Fibroblast of pulmonary artery (primary cell): ENCODE data around the gene SAMMSON.
A peak's percentile ranks its signal among the peaks of the same experiment; 100 is the strongest.

Experiments used
- DNase-seq: peaks from one replicate; pipeline ENCODE4 v3.0.0-alpha.2; 2010; ENCODE audit warnings: low read depth
- H3K4me3 ChIP-seq: replicated peaks from 2 replicates; pipeline ENCODE4 v1.5.1; 2011; ENCODE audit warnings: low read depth, mild to moderate bottlenecking, control low read depth, low read length, moderate library complexity
- TF ChIP-seq, protein P1 (sequence below): IDR thresholded peaks from 2 replicates; pipeline ENCODE4 v1.5.1; 2011; ENCODE audit warnings: mild to moderate bottlenecking, control low read depth, low read length, inconsistent platforms; ENCODE audit errors: missing control alignments

SAMMSON gene

GRCh38 chr3:69993757-69994156 is 5.8 kb upstream of the SAMMSON start:
- TF ChIP-seq, protein P1, sequence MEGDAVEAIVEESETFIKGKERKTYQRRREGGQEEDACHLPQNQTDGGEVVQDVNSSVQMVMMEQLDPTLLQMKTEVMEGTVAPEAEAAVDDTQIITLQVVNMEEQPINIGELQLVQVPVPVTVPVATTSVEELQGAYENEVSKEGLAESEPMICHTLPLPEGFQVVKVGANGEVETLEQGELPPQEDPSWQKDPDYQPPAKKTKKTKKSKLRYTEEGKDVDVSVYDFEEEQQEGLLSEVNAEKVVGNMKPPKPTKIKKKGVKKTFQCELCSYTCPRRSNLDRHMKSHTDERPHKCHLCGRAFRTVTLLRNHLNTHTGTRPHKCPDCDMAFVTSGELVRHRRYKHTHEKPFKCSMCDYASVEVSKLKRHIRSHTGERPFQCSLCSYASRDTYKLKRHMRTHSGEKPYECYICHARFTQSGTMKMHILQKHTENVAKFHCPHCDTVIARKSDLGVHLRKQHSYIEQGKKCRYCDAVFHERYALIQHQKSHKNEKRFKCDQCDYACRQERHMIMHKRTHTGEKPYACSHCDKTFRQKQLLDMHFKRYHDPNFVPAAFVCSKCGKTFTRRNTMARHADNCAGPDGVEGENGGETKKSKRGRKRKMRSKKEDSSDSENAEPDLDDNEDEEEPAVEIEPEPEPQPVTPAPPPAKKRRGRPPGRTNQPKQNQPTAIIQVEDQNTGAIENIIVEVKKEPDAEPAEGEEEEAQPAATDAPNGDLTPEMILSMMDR, result no peak
- no peak for DNase-seq
- no peak overlapping the region for H3K4me3 ChIP-seq

DNA sequence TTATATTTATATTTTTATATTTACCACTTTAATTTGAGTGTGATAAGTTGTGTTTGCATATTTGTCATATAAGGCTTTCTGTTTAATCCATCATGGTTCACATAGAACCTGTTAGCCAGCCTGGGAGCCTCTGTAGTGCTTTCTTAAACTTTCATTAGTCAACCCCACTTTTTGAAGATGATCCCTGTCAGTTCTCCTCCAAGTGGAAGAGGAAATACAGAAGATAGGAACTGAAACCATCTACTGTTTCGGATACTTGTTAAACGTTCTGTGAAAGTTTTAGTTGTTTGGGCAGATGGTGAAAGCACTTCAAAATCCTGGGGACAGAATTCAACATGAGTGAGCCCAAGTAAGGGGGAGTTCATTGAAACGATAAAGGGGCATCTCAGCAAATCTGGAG is 4.6 kb upstream of the SAMMSON start:
- no peak overlapping the region for H3K4me3 ChIP-seq
- TF ChIP-seq, protein P1, result no peak
- DNase-seq, result no peak

DNA sequence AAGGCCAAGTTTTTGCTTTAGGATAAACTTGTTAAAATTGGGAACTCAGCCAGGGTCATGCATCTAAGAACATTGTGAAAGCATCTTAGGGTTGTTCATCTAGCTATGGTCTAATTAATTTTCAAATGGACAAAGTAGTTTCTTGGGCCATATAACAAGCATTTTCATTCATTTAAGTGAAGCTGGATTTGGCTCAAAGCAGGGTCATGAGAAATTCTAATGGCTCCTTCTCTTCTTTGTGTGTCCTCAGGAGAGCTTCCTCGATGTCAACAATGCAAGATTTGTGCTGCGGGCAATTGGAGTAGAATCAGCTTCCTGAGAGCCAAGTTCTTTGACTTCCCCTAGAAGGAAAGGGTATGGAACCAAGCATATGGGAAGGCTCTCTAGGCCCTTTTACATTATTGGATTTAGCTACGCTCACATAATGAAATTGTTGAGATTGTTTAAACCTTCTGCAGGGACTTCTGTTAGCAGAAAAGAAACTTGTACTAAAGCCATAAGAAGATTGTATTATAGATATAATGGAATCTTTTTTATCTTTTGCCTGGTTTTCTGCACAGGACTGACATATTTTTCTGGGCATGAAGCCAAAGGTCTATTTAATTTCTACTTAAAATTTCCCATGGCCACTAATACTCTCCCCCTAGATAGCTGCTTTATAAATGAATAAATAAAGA is 1.8 kb upstream of the SAMMSON start:
- DNase-seq, result peak; percentile 7
- TF ChIP-seq, protein P1, result no peak
- no peak overlapping the region for H3K4me3 ChIP-seq

DNA sequence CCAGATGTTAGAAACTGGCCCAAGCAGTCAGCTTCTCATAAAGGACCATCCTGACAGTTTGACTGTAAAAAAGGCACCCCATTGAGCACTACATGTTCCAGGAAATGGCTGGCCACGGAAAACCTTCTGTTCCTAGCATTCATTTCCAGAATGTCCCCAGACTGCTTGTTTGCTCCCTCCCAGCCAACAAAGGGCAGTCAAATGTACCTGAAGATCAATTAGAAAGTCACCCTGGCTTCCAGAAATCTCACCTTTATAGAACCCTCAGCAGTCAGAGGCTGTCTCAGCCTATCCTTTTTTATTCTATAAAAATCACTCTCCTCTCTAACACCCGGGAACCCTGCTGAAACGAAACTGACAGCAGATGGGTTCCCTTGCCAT is 784 bp upstream of the SAMMSON start:
- TF ChIP-seq, protein P1, result no peak
- no peak for DNase-seq
- H3K4me3 ChIP-seq, result no peak overlapping the region

DNA sequence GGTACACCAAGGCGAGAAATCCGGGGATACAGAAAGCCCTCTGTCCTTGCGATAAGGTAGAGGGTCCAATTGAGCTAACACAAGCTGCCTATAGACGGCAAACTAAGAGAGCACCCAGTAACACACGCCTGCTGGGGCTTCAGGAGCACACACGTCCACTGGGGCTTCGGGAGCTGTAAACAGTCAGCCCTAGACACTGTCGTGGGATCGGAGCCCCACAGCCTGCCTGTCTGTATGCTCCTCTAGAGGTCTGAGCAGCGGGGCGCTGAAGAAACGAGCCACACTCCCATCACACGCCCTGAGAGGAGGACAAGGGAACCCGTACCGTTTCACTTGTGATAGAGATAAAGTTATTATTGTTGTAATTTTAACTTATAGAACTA is 486 bp downstream of the SAMMSON start:
- H3K4me3 ChIP-seq, result no peak overlapping the region
- no peak for DNase-seq
- TF ChIP-seq, protein P1, result no peak

- TF ChIP-seq, protein P1, result no peak
- peak; percentile 38 for DNase-seq
- no peak overlapping the region for H3K4me3 ChIP-seq
These were observed 1.1 kb downstream of the SAMMSON start for GRCh38 chr3:70000563-70001081.

DNA sequence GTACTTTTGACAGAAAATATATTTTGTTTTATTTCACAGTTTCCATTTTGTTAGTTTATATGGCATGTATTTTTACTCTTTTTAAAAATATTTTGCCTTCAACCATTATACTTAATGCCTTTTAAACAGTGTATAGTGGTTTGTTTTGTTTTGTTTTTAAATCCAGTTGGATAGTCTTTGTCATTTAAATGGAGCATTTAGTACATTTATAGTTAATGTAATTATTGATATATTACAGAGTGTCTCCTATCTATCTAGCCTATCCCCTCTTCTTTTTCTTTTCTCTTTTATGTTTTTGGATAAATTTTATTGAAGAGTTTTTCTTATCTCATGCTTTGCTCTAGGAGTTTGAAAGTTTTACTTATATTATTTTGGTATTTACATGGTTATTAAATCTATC is 3.6 kb downstream of the SAMMSON start:
- no peak for DNase-seq
- no peak overlapping the region for H3K4me3 ChIP-seq
- TF ChIP-seq, protein P1, result no peak
